Adrenal gland (tissue), 12 donors: Measurements from ENCODE around the gene NUMA1. TPM values are rescaled to one million over a fixed set of nuclear protein-coding genes. Genes with fewer than 3 reads are reported as not detected.

Source experiments
- DNase-seq, 7 donors: peaks; one replicate each; pipeline ENCODE4 v3.0.0-alpha.2; 2019 to 2020
- H3K27ac ChIP-seq, 5 donors: fragments of 200-600 bp; sonication (generic) in 4 of 5; 1 replicate in 3 of 5; 2 replicates in 2 of 5; pipeline versions ENCODE4 v1.5.1 to v1.8.0; 2016 to 2020; ENCODE audit warnings: mild to moderate bottlenecking in 1 of 5
- H3K27me3 ChIP-seq: fragments of 200-600 bp; 2 replicates; pipeline ENCODE4 v1.8.0; 2021
- H3K36me3 ChIP-seq, 2 donors: fragments of 200-600 bp; replicated peaks in 1 of 2; 1 replicate in 1 of 2; 2 replicates in 1 of 2; pipeline versions ENCODE4 v1.5.1 to v1.8.0; 2018 to 2022
- H3K4me1 ChIP-seq, 2 donors: fragments of 200-600 bp; replicated peaks in 1 of 2; 1 replicate in 1 of 2; 2 replicates in 1 of 2; pipeline versions ENCODE4 v1.5.1 to v1.8.0; 2018 to 2021
- H3K4me3 ChIP-seq, 4 donors: fragments of 200-600 bp; sonication (generic) in 3 of 4; one replicate each; pipeline ENCODE4 v1.5.1; 2016 to 2018
- H3K9me3 ChIP-seq, 3 donors: fragments of 200-600 bp; sonication (generic) in 1 of 3; replicated peaks in 1 of 3; 1 replicate in 2 of 3; 2 replicates in 1 of 3; pipeline versions ENCODE4 v1.5.1 to v1.8.0; 2016 to 2021
- CTCF ChIP-seq, 6 experiments: fragments of 450-650 bp in 4 of 6; fragments of 200-600 bp in 2 of 6; sonication (generic) in 1 of 6; IDR thresholded peaks; 1 replicate in 5 of 6; 2 replicates in 1 of 6; pipeline versions ENCODE4 v1.5.1 to v1.8.0; 2016 to 2021; ENCODE audit warnings: antibody characterized with exemption in 6 of 6, mild to moderate bottlenecking in 2 of 6, moderate library complexity in 1 of 6
- POLR2A ChIP-seq, 2 donors: fragments of 450-650 bp; IDR thresholded peaks; one replicate each; pipeline ENCODE4 v1.6.1; 2017; ENCODE audit warnings: antibody characterized with exemption in 2 of 2, mild to moderate bottlenecking in 2 of 2, moderate library complexity in 1 of 2
- WGBS, 4 donors: extraction: QIAGEN DNeasy Blood & Tissue Kit in 2 of 4; methylation state at CpG; one replicate each; pipeline versions ENCODE4 v1.1.5 to v1.1.7; 2013 to 2017; 5-methylcytosine and 5-hydroxymethylcytosine counted together
- intact Hi-C, 2 donors: fragments of 100-400 bp; cut with DNase I; formaldehyde crosslinking; loops; one replicate each; pipeline versions ENCODE4 v1.14.1 to v1.15.0; 2022 to 2023
- polyA plus RNA-seq, 3 donors: library from polyadenylated mRNA; stranded (reverse); fragments of 200-250 nt in 2 of 3; fragments of 350-450 nt in 1 of 3; fragmentation: Illumina TruSeq in 1 of 3; extraction: RNeasy Lipid Tissue Mini Kit (QIAGEN cat#74804) in 1 of 3; gene quantifications; one replicate each; pipeline ENCODE4 v1.2.3, GENCODE V29; 2013 to 2014
- total RNA-seq, 9 donors: library from RNA; depleted of rRNA in 4 of 9; stranded (reverse); fragments of >200 nt in 4 of 9; fragments of 120-200 nt in 1 of 9; fragmentation: NEBNext Ultra II Directional in 1 of 9; extraction: Animal tissue kit (Norgen Biotek cat#: 25700) in 1 of 9; gene quantifications; one replicate each; pipeline versions ENCODE4 v1.1.0 to v1.2.4, GENCODE V29; 2013 to 2023
- donor health status: healthy with polysubstance abuse.
- donor health status: Bipolar disorder and iron deficiency.
- donor health status: DM: yes; HTN: yes; CAD: no.
- donor health status: DM: no; HTN: no; CAD: no.
- donor health status: DM: no; HTN: no; CAD: no.
- donor health status: DM: yes; HTN: yes; CAD: no.

The NUMA1 gene
- total and polyA plus RNA-seq, 12 donors: 86.7 to 677 (median 274) TPM

GRCh38 chr11:72040491-72041363 is 39.6 kb downstream of the NUMA1 start:
- peak; percentile 94 to 98 (median 97) for DNase-seq
- peak in 1 of 2 donors; percentile 40 for TF ChIP-seq POLR2A (IDR thresholded peaks at IDR 0.05)
- TF ChIP-seq CTCF (IDR thresholded peaks at IDR 0.05): no peak
- H3K9me3 ChIP-seq: no peaks in the 10 kb centered on the region
- no peaks in the 10 kb centered on the region for H3K27me3 ChIP-seq
- 0 to 1% (median 0%) methylated on average over 21 to 23 of the region's 23 CpGs for WGBS, 4 donors
- intact Hi-C loops: no loop called here
- H3K4me1 ChIP-seq: peaks cover 46 to 57% of the 10 kb centered on the region in 2 donors
- peak overlapping the region; percentile 90 to 98 (median 96) for H3K27ac ChIP-seq
- peak overlapping the region; percentile 5 to 71 (median 54) for H3K4me3 ChIP-seq
- peaks cover 0 to 5% of the 10 kb centered on the region in 2 donors for H3K36me3 ChIP-seq

- intact Hi-C loops: no loop called here
- no peaks in the 10 kb centered on the region for H3K9me3 ChIP-seq
- peak overlapping the region in 3 of 4 donors; percentile 8 to 71 (median 51) for H3K4me3 ChIP-seq
- TF ChIP-seq CTCF (IDR thresholded peaks at IDR 0.05): no peak
- TF ChIP-seq POLR2A (IDR thresholded peaks at IDR 0.05): no peak
- H3K4me1 ChIP-seq: peaks cover 46 to 60% of the 10 kb centered on the region in 2 donors
- peak overlapping the region; percentile 90 to 98 (median 96) for H3K27ac ChIP-seq
- peaks cover 0 to 13% of the 10 kb centered on the region in 2 donors for H3K36me3 ChIP-seq
- peak in 3 of 7 donors; percentile 28 to 49 (median 29) for DNase-seq
- WGBS, 4 donors: 3 to 7% (median 5%) methylated on average over 5 to 6 of the region's 6 CpGs
- no peaks in the 10 kb centered on the region for H3K27me3 ChIP-seq
Observed at GRCh38 chr11:72039856-72040401, 40.4 kb downstream of the NUMA1 start.

GRCh38 chr11:72039031-72039855 is 41.1 kb downstream of the NUMA1 start:
- DNase-seq: peak in 2 of 7 donors; percentile 26 to 49
- 17 to 25% (median 20%) methylated on average over 3 to 5 of the region's 5 CpGs for WGBS, 4 donors
- Histone ChIP-seq H3K4me1 (peaks cover 46 to 60% of the 10 kb centered on the region in 2 donors), H3K4me3 (peak overlapping the region in 3 of 4 donors; percentile 8 to 71 (median 51)), H3K36me3 (peaks cover 0 to 19% of the 10 kb centered on the region in 2 donors), H3K27ac (peak overlapping the region; percentile 90 to 98 (median 96)), H3K9me3 (no peaks in the 10 kb centered on the region), H3K27me3 (no peaks in the 10 kb centered on the region)
- intact Hi-C loops: no loop called here
- TF ChIP-seq POLR2A (IDR thresholded peaks at IDR 0.05) (no peak), CTCF (IDR thresholded peaks at IDR 0.05) (no peak)
